ENCODE measurements around the gene NMNAT1. TPM values are rescaled to one million over a fixed set of nuclear protein-coding genes. Genes with fewer than 3 reads are reported as not detected.
A peak's percentile ranks its signal among the peaks of the same experiment; 100 is the strongest.

Gene NMNAT1
- total RNA-seq (2021) = 2.3 to 2.8 TPM (median 2.8 TPM) in 3 replicates
- Bru-seq, nascent RNA = percentile 43 among the genes with signal in this experiment
- long read RNA-seq, experiment 1, partial matches to known transcripts = 0 of 4 reads
- long read RNA-seq, experiment 1, other reads (novel, unspliced or antisense) = 4 of 4 reads
- long read RNA-seq, experiment 2, partial matches to known transcripts = 1 of 4 reads
- long read RNA-seq, experiment 2, other reads (novel, unspliced or antisense) = 2 of 4 reads
- long read RNA-seq, experiment 3, partial matches to known transcripts = 0 of 3 reads
- long read RNA-seq, experiment 3, other reads (novel, unspliced or antisense) = 2 of 3 reads

GRCh38 chr1:9942939-9943788 is at the start of gene NMNAT1, which contains the start of gene LZIC:
Gene NMNAT1 (plus strand): TSS chr1:9943475. CDS start chr1:9972074, 28,599 bp downstream.
Gene LZIC (minus strand): TSS chr1:9943391. CDS start chr1:9936619, 6,772 bp downstream.
- Mint-ChIP-seq H3K9me3 (no peaks in the 10 kb centered on the region), H3K4me1 (peaks cover 2% of the 10 kb centered on the region), H3K27me3 (ENCODE audit: low read depth) (no peaks in the 10 kb centered on the region), H3K36me3 (peaks cover 2% of the 10 kb centered on the region; the same call in 1 of the 2 replicates), H3K4me3 (peak within 1 kb of the TSS; percentile 98), H3K27ac (peak within 1 kb of the TSS; percentile 99)
- ATAC-seq (peak; percentile 95), DNase-seq (ENCODE audit: low spot score) (peak; percentile 93)
- ChIA-PET CTCF (interaction anchor here (0.6 to 2.7 kb wide), 16 partner anchors 11 to 511 kb away, joined by 3 to 11 read pairs (median 4); partner anchors contain the start of genes CTNNBIP1 and KIF1B), POLR2A (interaction anchor here (0.9 to 1.2 kb wide), 4 partner anchors 26 to 707 kb away, joined by 3 read pairs; partner anchors contain the start of gene CENPS)
- TF ChIP-seq KAT7 (CRISPR knock-in tag; IDR thresholded peaks at IDR 0.05; ENCODE audit: borderline replicate concordance) (no peak), GRHL2 (CRISPR knock-in tag; IDR thresholded peaks at IDR 0.05; ENCODE audit: insufficient replicate concordance, severe bottlenecking) (no peak), TEAD4 (CRISPR knock-in tag; IDR thresholded peaks at IDR 0.05) (no peak), MAX (CRISPR knock-in tag; IDR thresholded peaks at IDR 0.05) (peak; percentile 67; the same call in 1 of the 2 replicates), ESRRA (CRISPR knock-in tag; IDR thresholded peaks at IDR 0.05; ENCODE audit: borderline replicate concordance) (peak; percentile 92; the same call in 1 of the 2 replicates), ARID4B (CRISPR knock-in tag; IDR thresholded peaks at IDR 0.05; ENCODE audit: borderline replicate concordance) (peak; percentile 91), ZNF532 (CRISPR knock-in tag; IDR thresholded peaks at IDR 0.05; ENCODE audit: borderline replicate concordance) (no peak), AFF4 (CRISPR knock-in tag; IDR thresholded peaks at IDR 0.05; ENCODE audit: borderline replicate concordance) (no peak), CREM (CRISPR knock-in tag; IDR thresholded peaks at IDR 0.05) (peak; percentile 68), USF1 (CRISPR knock-in tag; IDR thresholded peaks at IDR 0.05) (peak; percentile 44; the same call in 1 of the 2 replicates), TP53 (CRISPR knock-in tag; IDR thresholded peaks at IDR 0.05) (no peak), PRRX2 (CRISPR knock-in tag; IDR thresholded peaks at IDR 0.05) (no peak), CREB1 (CRISPR knock-in tag; IDR thresholded peaks at IDR 0.05) (peak; percentile 77; the same call in 1 of the 2 replicates), SMAD4 (CRISPR knock-in tag; IDR thresholded peaks at IDR 0.05) (no peak), ZBTB43 (CRISPR knock-in tag; IDR thresholded peaks at IDR 0.05) (peak; percentile 68; the same call in 1 of the 2 replicates), RORB (CRISPR knock-in tag; IDR thresholded peaks at IDR 0.05) (no peak), ETV6 (CRISPR knock-in tag; IDR thresholded peaks at IDR 0.05) (peak; percentile 92)

All from WTC11 (cell line).